Measurements from ENCODE around the gene CMA1.
"Not testable (repeated sequence)": the region's sequence is repeated elsewhere in the genome, so short reads cannot be mapped to it uniquely, and the experiment has no call there.

The CMA1 gene, protein sequence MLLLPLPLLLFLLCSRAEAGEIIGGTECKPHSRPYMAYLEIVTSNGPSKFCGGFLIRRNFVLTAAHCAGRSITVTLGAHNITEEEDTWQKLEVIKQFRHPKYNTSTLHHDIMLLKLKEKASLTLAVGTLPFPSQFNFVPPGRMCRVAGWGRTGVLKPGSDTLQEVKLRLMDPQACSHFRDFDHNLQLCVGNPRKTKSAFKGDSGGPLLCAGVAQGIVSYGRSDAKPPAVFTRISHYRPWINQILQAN

DNA sequence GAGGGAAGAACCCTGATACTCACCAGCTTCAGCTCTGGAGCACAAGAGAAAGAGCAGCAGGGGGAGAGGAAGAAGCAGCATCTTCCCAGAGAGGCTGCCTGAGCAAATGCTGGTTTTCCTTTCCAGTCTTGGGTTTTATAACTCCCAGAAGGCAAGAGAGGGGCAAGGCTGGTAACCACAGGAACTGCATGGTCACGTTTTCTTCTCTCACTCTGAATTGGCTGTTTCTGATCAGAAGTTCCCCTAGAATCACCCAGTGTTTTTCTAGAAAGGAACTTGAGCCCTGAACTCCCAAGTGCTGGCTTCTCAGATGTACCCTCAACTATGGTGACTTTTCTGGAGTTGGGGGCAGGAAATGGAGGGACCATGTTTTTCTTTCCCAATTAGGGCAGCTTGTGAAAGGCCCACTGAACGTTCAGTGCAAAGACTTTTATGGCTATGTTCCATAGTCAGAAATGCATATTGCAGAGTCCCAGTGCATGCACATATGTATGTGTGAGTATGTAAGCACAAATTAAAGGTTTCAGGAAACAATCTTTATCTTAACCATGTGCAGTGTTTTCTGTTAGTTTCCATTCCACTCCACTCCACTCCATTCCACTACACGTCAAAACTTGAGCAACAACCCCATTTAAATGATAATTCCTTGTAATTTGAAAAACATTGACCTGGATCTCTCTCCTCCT lies at the start of gene CMA1:
TSS of gene CMA1 (minus strand) at position 111 of the 686 bp plus-strand sequence. CDS start at position 81, 30 bp downstream.
- DNase-seq, result no peak

DNA sequence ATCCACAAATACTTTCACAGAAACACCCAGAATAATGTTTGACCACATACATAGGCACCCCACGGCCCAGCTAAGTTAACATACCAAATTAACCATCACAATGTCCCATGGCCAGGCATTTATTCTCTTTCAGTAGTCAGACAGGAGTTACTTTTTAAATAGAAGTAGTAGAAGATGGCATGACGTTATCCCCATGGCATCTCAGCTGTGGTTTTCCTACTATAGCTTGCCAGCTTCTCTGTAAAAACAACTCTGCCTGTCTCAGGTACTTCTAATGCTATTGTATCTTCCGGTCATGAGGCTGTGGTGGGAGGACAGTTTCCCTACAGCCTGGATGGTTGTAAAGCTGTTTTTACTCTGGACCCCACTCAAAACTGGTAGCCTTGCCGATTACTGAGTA lies 48.7 kb upstream of the CMA1 start:
- DNase-seq, result no peak

DNA sequence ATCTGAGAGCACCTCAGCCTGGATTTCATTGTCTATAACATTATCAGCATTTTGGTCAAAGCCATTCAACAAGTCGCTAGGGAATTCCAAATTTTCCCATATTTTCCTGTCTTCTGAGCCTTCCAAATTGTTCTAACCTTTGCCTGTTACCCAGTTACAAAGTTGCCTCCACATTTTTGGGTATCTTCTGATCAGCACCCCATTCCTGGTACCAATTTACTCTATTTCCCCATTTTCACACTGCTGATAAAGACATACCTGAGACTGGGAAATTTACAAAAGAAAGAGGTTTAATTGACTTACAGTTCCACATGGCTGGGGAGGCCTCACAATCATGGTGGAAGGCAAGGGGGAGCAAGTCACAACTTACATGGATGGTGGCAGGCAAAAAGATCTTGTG lies 41.0 kb upstream of the CMA1 start:
- not testable (repeated sequence) for DNase-seq

DNA sequence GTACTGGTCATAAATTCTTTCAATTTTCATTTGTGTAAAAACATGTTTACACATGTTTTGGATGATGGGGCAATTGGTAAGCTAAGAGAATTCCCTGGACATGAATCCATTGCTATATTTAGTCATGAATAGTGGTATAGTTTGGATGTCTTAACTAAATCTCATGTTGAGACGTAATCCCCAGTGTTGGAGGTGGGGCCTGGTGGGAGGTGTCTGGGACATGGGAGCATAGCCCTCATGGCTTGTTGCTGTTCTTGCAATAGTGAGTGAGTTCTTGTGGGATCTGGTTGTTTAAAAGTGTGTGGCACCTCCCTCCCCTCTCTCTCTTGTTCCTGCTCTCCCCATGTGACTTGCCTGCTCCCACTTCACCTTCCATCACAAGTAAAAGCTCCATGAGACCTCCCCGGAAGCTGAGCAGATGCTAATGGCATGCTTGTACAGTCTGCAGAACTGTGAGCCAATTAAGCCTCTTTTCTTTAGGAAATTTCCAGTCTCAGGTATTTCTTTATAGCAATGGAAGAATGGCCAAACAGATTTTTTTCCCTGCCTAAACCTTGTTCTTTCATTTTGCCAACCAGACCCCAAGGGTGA lies 34.4 kb upstream of the CMA1 start:
- DNase-seq, result no peak

DNA sequence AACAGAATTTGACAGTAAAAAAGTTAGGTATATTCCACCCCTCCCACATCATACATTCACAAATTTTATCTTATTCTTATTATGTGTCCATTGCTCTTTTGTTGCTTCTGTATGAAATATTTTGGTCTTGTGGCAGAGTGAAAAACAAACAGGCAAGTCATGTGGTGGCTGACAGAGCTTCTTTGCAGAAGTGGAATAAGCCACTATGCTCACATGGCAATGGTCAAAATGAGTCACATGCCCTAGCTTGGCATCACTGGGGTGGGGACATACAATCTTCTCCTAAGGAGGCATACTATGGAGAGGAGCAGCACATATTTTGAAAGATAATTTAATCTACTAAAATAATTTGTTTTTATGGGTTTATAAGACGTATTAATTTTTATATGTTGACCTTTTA lies 27.7 kb upstream of the CMA1 start:
- no peak for DNase-seq

DNA sequence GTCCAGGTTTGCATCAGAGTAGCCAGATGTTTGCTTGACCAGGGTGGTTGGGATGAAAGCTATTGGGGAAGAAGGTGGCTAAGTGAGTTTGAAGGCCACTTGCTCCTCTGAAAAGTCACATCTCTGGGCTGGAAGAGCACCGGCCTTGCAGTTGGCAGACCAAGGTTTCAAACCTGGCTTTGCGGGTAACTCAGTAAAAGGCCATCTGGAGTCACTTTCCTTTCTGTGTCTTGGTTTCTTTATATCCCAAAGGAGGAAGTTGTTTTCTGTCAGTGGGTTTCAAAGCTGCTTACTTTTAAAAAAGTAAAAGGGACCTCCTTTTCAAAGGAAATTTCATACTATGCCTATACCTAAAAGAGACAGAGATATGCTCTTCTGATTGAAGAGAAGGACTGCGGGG lies 26.2 kb upstream of the CMA1 start:
- DNase-seq, result no peak

DNA sequence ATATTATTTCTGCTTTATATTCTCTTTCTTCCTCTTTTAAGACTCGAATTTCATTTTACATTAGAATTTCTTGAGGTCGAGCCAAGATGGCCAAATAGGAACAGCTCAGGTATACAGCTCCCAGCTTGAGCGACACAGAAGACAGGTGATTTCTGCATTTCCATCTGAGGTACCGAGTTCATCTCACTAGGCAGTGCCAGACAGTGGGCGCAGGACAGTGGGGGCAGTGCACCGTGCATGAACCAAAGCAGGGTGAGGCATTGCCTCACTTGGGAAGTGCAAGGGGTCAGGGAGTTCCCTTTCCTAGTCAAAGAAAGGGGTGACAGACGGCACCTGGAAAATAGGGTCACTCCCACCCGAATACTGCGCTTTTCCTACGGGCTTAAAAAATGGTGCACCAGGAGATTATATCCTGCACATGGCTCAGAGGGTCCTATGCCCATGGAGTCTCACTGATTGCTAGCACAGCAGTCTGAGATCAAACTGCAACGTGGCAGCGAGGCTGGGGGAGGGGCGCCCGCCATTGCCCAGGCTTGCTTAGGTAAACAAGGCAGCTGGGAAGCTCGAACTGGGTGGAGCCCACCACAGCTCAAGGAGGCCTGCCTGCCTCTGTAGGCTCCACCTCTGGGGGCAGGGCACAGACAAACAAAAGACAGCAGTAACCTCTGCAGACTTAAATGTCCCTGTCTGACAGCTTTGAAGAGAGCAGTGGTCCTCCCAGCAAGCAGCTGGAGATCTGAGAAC lies 18.0 kb upstream of the CMA1 start:
- not testable (repeated sequence) for DNase-seq

DNA sequence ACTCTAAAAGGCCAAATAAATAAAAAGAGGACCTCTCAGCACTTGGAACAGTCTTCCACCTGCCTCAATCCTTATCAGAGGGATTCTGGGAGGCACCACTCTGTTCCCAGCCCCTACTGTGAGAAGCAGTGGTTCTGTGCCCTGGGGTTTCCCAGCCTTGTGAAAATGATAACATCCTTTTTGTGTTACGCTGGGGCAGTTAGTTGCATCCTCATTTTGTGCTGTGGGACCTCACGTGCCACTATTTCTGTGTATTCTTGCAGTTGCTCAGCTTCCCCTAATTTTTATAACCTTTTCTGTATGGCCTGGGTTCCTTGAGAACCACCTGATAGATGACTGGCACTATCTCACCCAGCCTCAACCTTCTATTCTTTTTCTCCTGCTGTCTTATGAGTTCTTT lies 10.8 kb upstream of the CMA1 start:
- DNase-seq, result no peak

DNA sequence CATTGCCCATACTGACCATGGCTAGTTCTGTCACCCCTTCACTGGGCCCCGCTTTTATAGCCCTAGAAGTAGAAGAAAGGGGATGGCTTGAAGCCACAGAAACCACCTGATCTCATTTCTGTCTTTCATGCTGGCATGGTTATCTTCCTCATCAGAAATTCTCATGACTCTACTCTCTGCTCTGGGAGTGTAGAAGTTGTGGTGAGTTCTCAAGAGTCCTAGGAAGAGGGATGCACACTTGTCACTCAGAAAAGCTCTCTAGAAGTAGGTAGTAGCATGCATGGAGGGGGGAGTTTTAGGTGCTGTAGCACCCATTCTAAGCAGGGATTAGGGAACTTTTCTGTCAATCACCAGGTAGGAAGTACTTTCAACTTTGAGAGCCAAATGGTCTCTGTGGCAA lies 6.1 kb upstream of the CMA1 start:
- no peak for DNase-seq

DNA sequence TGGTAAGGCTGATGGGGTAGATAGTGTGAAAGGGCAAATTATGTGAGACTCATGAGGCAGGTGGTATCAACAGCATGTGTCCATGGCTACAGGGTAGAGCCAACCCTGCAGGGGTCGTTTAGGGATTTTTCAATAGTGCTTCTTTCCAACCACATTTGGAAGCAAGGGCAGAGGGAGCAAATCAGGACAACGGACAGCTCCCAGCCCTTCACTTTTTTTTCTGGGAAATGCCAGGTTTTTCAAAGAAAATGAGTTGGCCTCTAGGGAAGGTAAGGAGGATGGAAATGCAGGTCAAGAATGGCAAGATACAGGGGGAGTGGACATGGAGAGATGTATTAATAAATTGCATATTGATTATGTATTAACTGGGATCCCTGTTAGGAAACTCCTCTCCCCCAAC lies 4.9 kb upstream of the CMA1 start:
- DNase-seq, result no peak

DNA sequence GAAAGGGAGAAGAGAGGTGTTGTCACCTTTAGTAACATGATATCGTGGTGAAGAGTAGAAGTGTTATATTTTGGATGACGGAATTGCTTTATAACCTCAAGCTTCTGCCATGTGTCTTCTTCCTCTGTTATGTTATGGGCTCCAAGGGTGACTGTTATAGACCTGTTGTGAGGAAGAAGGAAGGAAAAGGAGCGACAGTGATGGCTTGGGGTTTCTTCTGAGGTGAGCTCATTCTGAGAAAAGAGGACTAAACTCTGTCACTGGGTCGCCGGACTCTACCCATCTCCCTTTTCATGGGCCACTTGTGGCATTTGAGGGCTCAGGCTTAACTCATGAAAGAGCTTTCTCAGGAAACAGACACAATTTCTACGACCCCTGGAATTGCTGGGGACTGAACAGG lies 1.6 kb downstream of the CMA1 start:
- no peak for DNase-seq

DNA sequence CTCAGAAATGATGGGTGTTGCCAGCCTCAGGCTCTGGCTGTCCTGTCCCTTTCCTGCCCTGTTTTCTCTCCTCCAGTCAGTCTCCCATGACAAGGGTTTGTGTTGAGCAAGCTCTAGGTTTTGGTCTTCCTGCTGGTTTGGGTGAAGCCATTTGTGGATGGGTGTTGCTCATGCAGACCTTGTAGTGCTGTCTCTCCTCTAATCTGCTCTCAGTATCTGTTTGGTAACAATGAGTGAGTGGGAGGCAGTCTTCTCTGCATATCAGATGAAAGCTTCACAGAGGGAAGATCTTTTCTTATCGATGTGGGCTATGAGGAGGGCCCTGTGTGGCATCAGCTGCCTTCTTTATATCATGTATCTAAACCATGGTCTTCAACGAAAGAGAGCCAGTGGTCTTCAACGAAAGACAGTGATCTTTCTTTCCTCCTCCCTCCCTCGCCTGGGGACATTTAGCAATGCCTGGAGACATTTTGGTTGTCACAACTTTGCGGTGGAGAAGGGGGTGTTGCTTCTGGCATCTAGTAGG lies 3.6 kb downstream of the CMA1 start:
- no peak for DNase-seq

DNA sequence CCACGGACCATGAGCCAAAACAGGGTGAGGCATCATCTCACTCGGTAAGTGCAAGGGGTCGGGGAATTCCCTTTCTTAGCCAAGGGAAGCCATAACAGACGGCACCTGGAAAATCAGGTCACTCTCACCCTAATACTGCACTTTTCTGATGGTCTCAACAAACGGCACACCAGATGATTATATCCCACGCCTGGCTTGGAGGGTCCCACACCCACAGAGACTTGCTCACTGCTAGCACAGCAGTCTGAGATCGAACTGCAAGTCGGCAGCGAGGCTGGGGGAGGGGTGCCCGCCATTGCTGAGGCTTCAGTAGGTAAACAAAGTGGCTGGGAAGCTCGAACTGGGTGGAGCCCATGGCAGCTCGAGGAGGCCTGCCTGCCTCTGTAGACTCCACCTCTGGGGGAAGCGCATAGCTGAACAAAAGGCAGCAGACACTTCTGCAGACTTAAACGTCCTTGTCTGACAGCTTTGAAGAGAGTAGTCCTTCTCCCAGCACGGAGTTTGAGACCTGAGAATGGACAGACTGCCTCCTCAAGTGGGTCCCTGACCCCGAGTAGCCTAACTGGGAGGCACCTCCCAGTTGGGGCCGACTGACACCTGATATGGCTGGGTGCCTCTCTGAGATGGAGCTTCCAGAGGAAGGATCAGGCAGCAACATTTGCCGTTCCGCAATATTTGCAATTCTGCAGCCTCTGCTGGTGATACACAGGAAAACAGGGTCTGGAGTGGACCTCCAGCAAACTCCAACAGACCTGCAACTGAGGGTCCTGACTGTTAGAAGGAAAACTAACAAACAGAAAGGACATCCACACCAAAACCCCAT lies 16.3 kb downstream of the CMA1 start:
- not testable (repeated sequence) for DNase-seq

DNA sequence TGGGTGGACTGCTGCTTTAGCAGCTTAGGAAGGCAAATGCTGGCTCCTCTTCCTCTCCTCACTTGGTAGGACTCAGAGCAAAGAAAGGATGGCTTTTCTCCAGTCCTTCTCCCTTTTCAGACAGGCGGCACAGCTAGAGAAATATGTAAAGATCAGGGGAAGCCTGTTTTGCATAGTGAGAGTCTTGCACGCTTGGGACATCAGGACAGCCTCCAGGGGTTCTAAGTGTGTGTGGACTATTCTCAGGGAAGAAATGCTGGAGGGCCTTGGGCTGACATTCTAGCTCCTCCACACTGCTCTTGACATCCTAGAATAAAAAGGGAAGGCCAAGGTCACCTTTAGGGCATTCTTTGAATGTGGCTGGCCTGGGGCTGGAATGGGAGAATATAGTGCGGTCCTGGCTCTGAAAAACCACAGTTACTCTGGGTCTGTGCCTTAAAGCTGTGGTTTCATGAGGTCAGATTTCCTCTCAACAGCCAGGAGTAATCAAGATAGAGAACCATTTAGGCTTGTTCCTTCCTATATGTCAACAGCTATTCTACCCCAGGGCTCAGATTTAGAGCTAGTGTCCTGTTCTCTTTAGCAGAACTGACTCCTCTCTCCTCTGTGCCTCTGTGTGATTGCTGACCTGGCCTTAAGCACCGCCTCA lies 24.3 kb downstream of the CMA1 start:
- DNase-seq, result no peak

DNA sequence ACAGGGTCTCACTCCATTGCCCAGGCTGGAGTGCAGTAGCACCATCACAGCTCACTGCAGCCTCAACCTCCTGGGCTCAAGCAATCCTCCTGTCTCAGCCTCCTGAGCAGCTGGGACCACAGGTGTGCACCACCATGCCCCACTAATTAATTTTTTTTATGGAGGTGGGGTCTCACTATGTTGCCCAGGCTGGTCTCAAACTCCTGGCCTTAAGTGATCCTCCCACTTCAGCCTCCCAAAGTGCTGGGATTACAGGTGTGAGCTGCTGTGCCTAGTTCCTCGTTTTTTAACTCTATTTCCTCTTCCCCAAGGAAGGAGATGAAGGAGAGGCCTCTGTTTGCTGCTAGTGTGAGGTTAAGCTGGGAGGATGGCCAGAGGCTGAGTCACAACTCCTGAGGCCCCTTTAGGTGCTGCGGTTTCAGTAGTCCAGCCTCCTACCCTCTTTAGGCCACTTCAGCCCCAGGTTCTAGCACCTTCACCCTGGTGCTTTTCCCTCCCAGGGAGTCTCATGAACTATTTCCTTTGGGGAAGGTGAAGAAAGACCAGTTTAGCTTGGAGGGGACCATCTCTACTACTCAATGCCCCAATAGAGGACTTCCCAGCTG lies 25.3 kb downstream of the CMA1 start:
- DNase-seq, result not testable (repeated sequence)

DNA sequence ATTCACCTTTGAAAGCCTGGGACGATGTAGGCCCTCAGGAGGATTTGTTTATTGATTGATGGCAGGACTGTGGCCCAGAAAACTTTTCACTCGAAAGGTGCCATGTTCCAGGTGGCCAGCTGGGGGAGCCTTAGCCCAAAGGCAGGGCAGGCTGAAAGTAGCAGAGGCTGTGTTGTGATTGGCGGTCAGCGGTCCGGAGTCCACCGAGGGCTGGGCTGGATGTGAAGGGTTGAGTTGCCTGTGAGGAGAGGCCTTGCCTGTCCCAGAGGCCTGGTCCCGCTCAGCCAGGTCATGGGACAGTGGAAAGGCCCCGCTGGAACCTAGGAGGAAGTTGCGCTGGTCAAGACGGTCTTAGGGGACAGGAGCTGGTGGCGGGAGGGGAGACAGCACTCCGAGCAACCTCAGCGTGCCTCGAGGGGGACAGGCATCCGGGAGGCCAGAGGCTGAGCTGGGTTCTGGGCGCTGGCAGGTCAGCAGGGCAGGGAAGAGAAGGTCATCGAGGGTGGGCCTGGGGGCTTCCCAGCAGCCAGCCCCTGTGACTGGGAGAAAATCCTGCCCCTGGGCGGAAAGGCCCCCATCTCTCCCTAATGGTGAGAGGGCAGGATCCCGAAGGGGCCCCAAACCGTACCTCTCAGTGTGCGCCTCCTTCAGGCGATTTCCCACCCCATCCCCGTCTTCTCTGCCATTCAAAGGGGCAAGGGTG lies 26.3 kb downstream of the CMA1 start:
- DNase-seq, result no peak

DNA sequence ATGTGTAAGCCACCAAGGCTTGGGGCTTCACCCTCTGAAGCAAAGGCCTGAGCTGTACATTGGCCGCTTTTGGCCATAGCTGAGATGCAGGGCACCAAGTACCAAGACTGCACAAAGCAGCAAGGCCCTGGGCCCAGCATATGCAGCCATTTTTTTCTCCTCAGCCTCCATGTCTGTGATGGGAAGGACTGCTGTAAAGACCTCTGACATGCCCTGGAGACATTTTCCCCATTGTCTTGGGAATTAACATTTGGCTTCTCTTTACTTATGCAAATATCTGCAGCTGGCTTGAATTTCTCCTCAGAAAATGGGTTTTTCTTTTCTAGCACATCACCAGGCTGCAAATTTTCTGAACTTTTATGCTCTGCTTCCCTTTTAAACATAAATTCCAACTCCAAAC lies 28.1 kb downstream of the CMA1 start:
- DNase-seq, result not testable (repeated sequence)

DNA sequence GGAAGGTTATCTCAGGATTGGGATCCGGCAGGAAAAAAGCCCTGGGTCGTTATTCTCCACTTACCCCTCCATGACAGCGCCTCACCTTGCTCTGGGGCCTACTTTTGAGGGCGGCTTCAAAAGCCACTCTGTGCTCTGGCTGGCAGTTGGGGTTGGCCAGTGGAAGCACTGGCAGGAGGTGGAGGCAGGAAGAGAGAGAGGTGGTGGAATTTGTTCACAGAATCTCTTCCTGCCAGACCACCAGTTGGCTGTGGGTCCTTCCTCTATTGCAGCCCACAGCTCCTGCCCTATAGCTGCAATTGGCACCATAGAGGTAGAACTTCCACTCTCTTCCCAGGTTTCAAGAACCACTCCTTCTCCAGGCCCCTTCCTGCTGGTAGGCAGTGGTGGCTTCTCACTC lies 32.8 kb downstream of the CMA1 start:
- no peak for DNase-seq

DNA sequence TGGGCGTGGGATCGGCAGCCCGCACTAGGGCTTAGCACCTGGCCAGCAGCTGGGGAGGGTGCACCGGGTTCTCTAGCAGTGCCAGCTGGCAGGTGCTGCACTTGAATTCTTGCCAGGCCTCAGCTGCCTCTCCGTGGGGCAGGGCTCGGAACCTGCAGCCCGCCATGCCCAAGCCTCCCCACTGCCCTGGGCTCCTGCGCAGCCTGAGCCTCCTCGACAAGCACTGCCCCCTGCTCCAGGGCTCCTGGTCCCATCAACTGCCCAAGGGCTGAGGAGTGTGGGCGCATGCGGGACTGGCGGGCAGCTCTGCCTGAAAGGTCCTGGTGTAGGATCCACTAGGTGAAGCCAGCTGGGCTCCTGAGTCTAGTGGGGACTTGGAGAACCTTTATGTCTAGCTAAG lies 34.9 kb downstream of the CMA1 start:
- DNase-seq, result no peak

DNA sequence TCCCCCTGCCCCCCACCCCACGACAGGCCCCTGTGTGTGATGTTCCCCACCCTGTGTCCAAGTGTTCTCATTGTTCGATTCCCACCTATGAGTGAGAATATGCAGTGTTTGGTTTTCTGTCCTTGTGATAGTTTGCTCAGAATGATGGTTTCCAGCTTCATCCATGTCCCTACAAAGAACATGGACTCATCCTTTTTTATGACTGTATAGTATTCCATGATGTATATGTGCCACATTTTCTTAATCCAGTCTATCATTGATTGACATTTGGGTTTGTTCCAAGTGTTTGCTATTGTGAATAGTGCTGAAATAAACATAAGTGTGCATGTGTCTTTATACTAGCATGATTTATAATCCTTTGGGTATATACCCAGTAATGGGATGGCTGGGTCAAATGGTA lies 37.6 kb downstream of the CMA1 start:
- DNase-seq, result not testable (repeated sequence)

DNA sequence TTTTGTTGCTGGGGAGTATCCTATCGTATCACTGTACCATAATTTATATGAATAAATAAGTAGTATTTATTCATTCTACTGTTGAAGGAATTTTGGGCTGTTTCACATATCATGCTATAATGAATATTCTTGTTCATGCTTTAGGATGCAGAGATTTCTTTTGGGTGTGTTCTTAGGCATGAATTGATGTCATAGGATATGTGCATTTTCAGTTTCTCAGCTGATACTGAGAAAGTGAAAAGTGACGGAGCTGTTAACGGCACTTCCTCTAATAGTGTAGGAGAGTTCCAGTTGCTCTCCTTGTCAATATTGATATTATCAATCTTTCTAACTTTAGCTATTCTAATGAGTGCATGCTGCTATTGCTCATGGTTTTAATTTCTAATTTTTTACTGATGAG lies 42.3 kb downstream of the CMA1 start:
- no peak for DNase-seq
